Measurements from ENCODE around the gene UIMC1. TPM values are rescaled to one million over a fixed set of nuclear protein-coding genes. Genes with fewer than 3 reads are reported as not detected.

The UIMC1 gene
- polyA plus RNA-seq, 1 of the 3 experiments (the other 2 are of a cell fraction) = 19.9 TPM

DNA sequence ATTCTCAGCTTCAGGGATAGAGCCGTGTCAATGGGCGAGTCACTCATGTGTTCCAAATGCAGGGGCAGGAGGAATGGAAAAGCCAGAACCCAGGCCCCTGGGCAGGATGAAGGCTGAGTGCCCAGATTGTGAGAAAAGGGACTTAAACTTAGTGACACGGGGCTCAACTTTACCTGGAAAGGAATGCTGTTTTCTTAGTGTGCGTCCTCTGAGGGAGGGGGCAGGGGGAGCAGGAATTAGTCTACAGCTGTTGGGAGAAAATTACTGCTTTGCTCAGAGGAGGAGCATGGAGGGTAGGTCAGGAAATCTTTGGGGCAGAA lies 122.0 kb downstream of the UIMC1 start:
- Histone ChIP-seq H3K4me1 (ENCODE audit: control insufficient read depth in 1 of 2, insufficient read depth in 2 of 2, low read depth in 1 of 2, low read length in 1 of 2) (peaks cover 0 to 32% of the 10 kb centered on the region in 2 experiments; a peak in 2 of 4 replicates), H3K36me3 (replicated peaks in 1 of 2; ENCODE audit: control insufficient read depth in 1 of 2, insufficient read depth in 2 of 2, low read length in 1 of 2) (no peaks in the 10 kb centered on the region), H3F3A (replicated peaks; ENCODE audit: insufficient read depth) (no peaks in the 10 kb centered on the region), H3K4me2 (no peak overlapping the region), H3K9me3 (no peaks in the 10 kb centered on the region), H3K27ac (ENCODE audit: low read depth in 2 of 2, low read length in 1 of 2) (peak overlapping the region in 1 of 2 experiments; percentile 93; a peak in 2 of 4 replicates), H4K20me1 (ENCODE audit: insufficient read depth) (no peaks in the 10 kb centered on the region), H3K79me2 (ENCODE audit: insufficient read depth) (no peaks in the 10 kb centered on the region), H3K27me3 (ENCODE audit: insufficient read depth) (no peaks in the 10 kb centered on the region), H2AFZ (ENCODE audit: low read depth) (no peak overlapping the region), H3K9ac (no peak overlapping the region), H3K9me2 (no peaks in the 10 kb centered on the region), H3K4me3 (ENCODE audit: low read depth in 2 of 2, low read length in 1 of 2) (no peak overlapping the region)
- 32% methylated on average over 4 of the region's 4 CpGs for WGBS (ENCODE audit: low lambda C conversion rate)
- TF ChIP-seq TAF1 (IDR thresholded peaks at IDR 0.05; ENCODE audit: borderline replicate concordance, low read depth, low read length) (no peak), YY1 (IDR thresholded peaks at IDR 0.05; ENCODE audit: low read depth) (no peak), RCOR1 (IDR thresholded peaks at IDR 0.05; ENCODE audit: low read length) (no peak), EP300 (IDR thresholded peaks at IDR 0.05; ENCODE audit: borderline replicate concordance in 1 of 2, low read depth in 1 of 2, low read length in 1 of 2) (no peak), FOXJ3 (CRISPR knock-in tag; IDR thresholded peaks at IDR 0.05) (no peak), FOXM1 (IDR thresholded peaks at IDR 0.05; ENCODE audit: low read depth) (no peak), MXI1 (IDR thresholded peaks at IDR 0.05; ENCODE audit: low read depth, low read length) (no peak), FOSL2 (IDR thresholded peaks at IDR 0.05; ENCODE audit: borderline replicate concordance, low read depth) (no peak), JUND (IDR thresholded peaks at IDR 0.05) (no peak)
- TF ChIP-seq, protein P1, sequence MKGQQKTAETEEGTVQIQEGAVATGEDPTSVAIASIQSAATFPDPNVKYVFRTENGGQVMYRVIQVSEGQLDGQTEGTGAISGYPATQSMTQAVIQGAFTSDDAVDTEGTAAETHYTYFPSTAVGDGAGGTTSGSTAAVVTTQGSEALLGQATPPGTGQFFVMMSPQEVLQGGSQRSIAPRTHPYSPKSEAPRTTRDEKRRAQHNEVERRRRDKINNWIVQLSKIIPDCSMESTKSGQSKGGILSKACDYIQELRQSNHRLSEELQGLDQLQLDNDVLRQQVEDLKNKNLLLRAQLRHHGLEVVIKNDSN (IDR thresholded peaks at IDR 0.05; ENCODE audit: borderline replicate concordance, low read depth) = no peak
- TF ChIP-seq, protein P2, sequence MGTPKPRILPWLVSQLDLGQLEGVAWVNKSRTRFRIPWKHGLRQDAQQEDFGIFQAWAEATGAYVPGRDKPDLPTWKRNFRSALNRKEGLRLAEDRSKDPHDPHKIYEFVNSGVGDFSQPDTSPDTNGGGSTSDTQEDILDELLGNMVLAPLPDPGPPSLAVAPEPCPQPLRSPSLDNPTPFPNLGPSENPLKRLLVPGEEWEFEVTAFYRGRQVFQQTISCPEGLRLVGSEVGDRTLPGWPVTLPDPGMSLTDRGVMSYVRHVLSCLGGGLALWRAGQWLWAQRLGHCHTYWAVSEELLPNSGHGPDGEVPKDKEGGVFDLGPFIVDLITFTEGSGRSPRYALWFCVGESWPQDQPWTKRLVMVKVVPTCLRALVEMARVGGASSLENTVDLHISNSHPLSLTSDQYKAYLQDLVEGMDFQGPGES (IDR thresholded peaks at IDR 0.05; ENCODE audit: low read depth, low read length) = no peak
- TF ChIP-seq, protein P3, sequence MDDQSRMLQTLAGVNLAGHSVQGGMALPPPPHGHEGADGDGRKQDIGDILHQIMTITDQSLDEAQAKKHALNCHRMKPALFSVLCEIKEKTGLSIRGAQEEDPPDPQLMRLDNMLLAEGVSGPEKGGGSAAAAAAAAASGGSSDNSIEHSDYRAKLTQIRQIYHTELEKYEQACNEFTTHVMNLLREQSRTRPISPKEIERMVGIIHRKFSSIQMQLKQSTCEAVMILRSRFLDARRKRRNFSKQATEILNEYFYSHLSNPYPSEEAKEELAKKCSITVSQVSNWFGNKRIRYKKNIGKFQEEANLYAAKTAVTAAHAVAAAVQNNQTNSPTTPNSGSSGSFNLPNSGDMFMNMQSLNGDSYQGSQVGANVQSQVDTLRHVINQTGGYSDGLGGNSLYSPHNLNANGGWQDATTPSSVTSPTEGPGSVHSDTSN (IDR thresholded peaks at IDR 0.05) = no peak
- ChIA-PET CTCF (interaction anchor here (1.2 to 4.1 kb wide), 5 partner anchors 15 to 227 kb away, joined by 3 to 19 read pairs (median 8); partner anchors contain the start of gene UNC5A), POLR2A (interaction anchor here (1.2 to 1.8 kb wide), 3 partner anchors 10 to 49 kb away, joined by 3 to 6 read pairs (median 4); no protein-coding TSS in a partner anchor)
- no peak for DNase-seq

DNA sequence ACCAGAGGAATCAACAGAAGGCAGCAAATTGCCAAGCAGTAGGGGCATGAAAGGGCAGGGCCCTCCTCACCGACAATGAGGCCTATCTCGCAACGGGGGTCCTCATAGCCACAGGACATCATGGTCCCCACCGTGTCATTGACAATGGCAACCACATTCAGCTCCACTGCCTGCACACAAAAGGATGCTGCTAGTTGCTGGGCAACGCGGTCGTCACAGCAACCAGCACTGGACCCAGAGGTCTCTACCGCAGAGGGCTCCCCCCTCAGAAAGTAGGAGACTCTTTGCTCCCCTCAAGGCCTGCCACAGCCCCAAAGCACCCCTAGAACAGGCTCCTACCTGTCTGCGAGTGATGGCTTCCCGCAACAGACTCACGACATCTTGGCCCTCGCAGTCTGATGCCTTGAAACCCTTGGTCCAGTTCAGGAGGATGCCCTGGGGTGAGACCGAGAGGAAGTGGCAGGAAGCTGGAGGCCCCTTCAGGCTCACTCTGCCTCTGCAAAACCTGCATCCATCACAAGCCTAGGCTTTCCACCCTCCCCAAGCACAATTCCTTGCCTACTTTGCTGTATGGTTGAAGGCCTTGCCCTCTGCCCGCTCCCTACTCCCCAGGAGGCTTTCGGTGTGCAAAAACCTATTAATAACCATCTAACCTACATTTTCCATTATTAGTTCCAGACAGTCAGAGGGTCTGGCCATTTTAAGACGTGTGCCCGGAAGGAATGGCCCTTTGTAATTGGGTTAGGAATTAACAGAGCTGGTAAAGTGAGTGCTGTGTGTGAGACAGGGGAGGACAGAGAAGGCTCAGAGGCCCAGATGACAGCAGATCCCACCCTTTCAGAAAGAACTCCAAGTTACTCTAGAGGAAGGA lies 122.6 kb downstream of the UIMC1 start:
- Histone ChIP-seq H3K9ac (no peak overlapping the region), H2AFZ (ENCODE audit: low read depth) (no peak overlapping the region), H3F3A (replicated peaks; ENCODE audit: insufficient read depth) (no peaks in the 10 kb centered on the region), H4K20me1 (ENCODE audit: insufficient read depth) (no peaks in the 10 kb centered on the region), H3K36me3 (replicated peaks in 1 of 2; ENCODE audit: control insufficient read depth in 1 of 2, insufficient read depth in 2 of 2, low read length in 1 of 2) (no peaks in the 10 kb centered on the region), H3K9me2 (no peaks in the 10 kb centered on the region), H3K9me3 (no peaks in the 10 kb centered on the region), H3K27me3 (ENCODE audit: insufficient read depth) (no peaks in the 10 kb centered on the region), H3K4me3 (ENCODE audit: low read depth in 2 of 2, low read length in 1 of 2) (no peak overlapping the region), H3K4me2 (no peak overlapping the region), H3K79me2 (ENCODE audit: insufficient read depth) (no peaks in the 10 kb centered on the region), H3K27ac (ENCODE audit: low read depth in 2 of 2, low read length in 1 of 2) (peak overlapping the region in 1 of 2 experiments; percentile 93; a peak in 2 of 4 replicates), H3K4me1 (ENCODE audit: control insufficient read depth in 1 of 2, insufficient read depth in 2 of 2, low read depth in 1 of 2, low read length in 1 of 2) (peaks cover 0 to 32% of the 10 kb centered on the region in 2 experiments; a peak in 2 of 4 replicates)
- ChIA-PET CTCF (interaction anchor here (0.8 to 3.7 kb wide), 11 partner anchors 9 to 226 kb away, joined by 3 to 13 read pairs (median 4); no protein-coding TSS in a partner anchor), POLR2A (interaction anchor here (1.2 to 1.8 kb wide), 3 partner anchors 9 to 49 kb away, joined by 3 to 6 read pairs (median 4); no protein-coding TSS in a partner anchor)
- WGBS (ENCODE audit: low lambda C conversion rate) = 55% methylated on average over 14 of the region's 17 CpGs
- DNase-seq = peak; percentile 88
- TF ChIP-seq NRF1 (IDR thresholded peaks at IDR 0.05; ENCODE audit: low read depth, low read length) = no peak
- no peak for TF ChIP-seq RFX5 (IDR thresholded peaks at IDR 0.05; ENCODE audit: low read length)
- no peak for TF ChIP-seq GABPA (IDR thresholded peaks at IDR 0.05; ENCODE audit: low read depth)
- TF ChIP-seq MEF2A (IDR thresholded peaks at IDR 0.05; ENCODE audit: borderline replicate concordance, low read depth) = no peak
- TF ChIP-seq MXI1 (IDR thresholded peaks at IDR 0.05; ENCODE audit: low read depth, low read length) = peak; percentile 61
- peak; percentile 43 for TF ChIP-seq RAD21 (IDR thresholded peaks at IDR 0.05; ENCODE audit: low read length)
- TF ChIP-seq EP300 (IDR thresholded peaks at IDR 0.05; ENCODE audit: borderline replicate concordance in 1 of 2, low read depth in 1 of 2, low read length in 1 of 2) = peak in 1 of 2 experiments; percentile 95; a peak in 2 of 4 replicates
- TF ChIP-seq FOXM1 (IDR thresholded peaks at IDR 0.05; ENCODE audit: low read depth) = no peak
- TF ChIP-seq, protein P4, sequence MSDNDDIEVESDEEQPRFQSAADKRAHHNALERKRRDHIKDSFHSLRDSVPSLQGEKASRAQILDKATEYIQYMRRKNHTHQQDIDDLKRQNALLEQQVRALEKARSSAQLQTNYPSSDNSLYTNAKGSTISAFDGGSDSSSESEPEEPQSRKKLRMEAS (IDR thresholded peaks at IDR 0.05; ENCODE audit: low read depth) = no peak
- TF ChIP-seq FOXJ3 (CRISPR knock-in tag; IDR thresholded peaks at IDR 0.05) = no peak
- TF ChIP-seq, protein P5, sequence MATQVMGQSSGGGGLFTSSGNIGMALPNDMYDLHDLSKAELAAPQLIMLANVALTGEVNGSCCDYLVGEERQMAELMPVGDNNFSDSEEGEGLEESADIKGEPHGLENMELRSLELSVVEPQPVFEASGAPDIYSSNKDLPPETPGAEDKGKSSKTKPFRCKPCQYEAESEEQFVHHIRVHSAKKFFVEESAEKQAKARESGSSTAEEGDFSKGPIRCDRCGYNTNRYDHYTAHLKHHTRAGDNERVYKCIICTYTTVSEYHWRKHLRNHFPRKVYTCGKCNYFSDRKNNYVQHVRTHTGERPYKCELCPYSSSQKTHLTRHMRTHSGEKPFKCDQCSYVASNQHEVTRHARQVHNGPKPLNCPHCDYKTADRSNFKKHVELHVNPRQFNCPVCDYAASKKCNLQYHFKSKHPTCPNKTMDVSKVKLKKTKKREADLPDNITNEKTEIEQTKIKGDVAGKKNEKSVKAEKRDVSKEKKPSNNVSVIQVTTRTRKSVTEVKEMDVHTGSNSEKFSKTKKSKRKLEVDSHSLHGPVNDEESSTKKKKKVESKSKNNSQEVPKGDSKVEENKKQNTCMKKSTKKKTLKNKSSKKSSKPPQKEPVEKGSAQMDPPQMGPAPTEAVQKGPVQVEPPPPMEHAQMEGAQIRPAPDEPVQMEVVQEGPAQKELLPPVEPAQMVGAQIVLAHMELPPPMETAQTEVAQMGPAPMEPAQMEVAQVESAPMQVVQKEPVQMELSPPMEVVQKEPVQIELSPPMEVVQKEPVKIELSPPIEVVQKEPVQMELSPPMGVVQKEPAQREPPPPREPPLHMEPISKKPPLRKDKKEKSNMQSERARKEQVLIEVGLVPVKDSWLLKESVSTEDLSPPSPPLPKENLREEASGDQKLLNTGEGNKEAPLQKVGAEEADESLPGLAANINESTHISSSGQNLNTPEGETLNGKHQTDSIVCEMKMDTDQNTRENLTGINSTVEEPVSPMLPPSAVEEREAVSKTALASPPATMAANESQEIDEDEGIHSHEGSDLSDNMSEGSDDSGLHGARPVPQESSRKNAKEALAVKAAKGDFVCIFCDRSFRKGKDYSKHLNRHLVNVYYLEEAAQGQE (IDR thresholded peaks at IDR 0.05; ENCODE audit: low read depth, low read length) = no peak
